ENCODE data around the gene SKP2.

Gene SKP2

DNA sequence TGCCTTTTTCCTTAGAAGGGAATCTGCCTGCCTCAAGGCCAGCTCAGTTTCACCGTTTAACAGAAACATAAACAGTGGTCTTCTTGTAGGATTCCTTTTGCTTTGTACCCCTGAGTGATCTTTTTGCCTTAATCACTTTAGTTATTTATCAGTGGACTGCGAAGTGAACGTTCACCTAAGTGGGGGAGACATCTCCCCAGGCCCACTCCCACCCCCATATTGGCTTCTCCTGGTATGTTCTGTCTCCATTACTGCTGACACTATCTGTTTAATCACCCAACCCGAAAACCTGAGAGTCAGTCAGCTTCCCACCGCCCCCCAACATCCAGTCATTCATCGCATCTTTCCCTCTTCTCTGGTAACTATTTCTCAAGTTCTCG, 1.4 kb downstream of the SKP2 start:
- Histone ChIP-seq H3K27me3 (no peaks in the 10 kb centered on the region), H3K9me3 (no peaks in the 10 kb centered on the region), H3K27ac (no peak overlapping the region), H3K4me3 (ENCODE audit: low read depth in 1 of 2, low read length in 1 of 2) (no peak overlapping the region), H3K4me1 (ENCODE audit: control insufficient read depth in 1 of 2, insufficient read depth in 1 of 2, low read depth in 1 of 2, low read length in 1 of 2) (peaks cover 26 to 32% of the 10 kb centered on the region in 2 experiments), H3K36me3 (no peaks in the 10 kb centered on the region)
- TF ChIP-seq, protein P1, sequence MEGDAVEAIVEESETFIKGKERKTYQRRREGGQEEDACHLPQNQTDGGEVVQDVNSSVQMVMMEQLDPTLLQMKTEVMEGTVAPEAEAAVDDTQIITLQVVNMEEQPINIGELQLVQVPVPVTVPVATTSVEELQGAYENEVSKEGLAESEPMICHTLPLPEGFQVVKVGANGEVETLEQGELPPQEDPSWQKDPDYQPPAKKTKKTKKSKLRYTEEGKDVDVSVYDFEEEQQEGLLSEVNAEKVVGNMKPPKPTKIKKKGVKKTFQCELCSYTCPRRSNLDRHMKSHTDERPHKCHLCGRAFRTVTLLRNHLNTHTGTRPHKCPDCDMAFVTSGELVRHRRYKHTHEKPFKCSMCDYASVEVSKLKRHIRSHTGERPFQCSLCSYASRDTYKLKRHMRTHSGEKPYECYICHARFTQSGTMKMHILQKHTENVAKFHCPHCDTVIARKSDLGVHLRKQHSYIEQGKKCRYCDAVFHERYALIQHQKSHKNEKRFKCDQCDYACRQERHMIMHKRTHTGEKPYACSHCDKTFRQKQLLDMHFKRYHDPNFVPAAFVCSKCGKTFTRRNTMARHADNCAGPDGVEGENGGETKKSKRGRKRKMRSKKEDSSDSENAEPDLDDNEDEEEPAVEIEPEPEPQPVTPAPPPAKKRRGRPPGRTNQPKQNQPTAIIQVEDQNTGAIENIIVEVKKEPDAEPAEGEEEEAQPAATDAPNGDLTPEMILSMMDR (IDR thresholded peaks at IDR 0.05) = no peak

DNA sequence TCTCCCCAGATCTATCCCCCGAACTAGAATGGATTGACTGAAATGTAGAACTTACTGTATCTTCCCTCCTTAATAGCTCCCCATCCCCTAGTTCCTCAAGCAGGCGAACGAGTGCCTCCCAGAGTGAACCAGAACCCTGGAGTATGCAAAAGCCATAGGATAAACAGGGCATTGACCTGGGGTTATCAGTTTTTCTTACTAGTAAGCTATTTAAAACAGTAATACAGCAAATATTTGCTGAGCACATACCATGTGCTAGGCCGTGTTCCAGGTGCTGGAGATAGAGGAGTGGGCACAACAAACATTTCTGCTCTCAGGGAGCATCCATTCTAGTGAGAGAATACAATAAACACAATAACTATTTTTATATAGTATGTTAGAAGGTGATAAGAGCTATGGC, 1.8 kb downstream of the SKP2 start:
- no peaks in the 10 kb centered on the region for H3K9me3 ChIP-seq
- no peaks in the 10 kb centered on the region for H3K36me3 ChIP-seq
- no peak overlapping the region for H3K27ac ChIP-seq
- peaks cover 26 to 32% of the 10 kb centered on the region in 2 experiments for H3K4me1 ChIP-seq (ENCODE audit: control insufficient read depth in 1 of 2, insufficient read depth in 1 of 2, low read depth in 1 of 2, low read length in 1 of 2)
- no peak overlapping the region for H3K4me3 ChIP-seq (ENCODE audit: low read depth in 1 of 2, low read length in 1 of 2)
- H3K27me3 ChIP-seq = no peaks in the 10 kb centered on the region
- TF ChIP-seq, protein P1 (IDR thresholded peaks at IDR 0.05) = no peak

DNA sequence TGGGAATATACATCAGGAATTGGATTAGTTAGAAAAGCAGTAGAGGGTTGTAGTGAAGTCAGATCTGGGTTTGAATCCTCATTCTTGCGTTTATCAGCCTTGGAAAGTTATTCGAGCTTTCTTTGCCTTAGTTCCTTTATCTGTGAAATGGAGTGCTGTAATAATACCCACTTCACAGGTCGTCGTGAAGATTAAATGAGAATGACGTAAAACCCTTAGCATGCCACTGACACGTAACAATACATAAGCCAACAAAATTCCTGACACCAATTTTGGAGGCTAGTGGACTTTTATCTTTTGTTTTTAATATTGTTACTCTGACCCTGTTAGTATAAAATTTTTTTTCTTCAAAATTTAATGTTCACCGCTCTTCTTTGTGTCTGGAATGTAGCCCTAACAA, 3.4 kb downstream of the SKP2 start:
- no peaks in the 10 kb centered on the region for H3K9me3 ChIP-seq
- no peaks in the 10 kb centered on the region for H3K27me3 ChIP-seq
- H3K36me3 ChIP-seq = peaks cover 4% of the 10 kb centered on the region
- TF ChIP-seq, protein P1 (IDR thresholded peaks at IDR 0.05) = no peak
- H3K27ac ChIP-seq = no peak overlapping the region
- no peak overlapping the region for H3K4me3 ChIP-seq (ENCODE audit: low read depth in 1 of 2, low read length in 1 of 2)
- H3K4me1 ChIP-seq (ENCODE audit: control insufficient read depth in 1 of 2, insufficient read depth in 1 of 2, low read depth in 1 of 2, low read length in 1 of 2) = peaks cover 24 to 32% of the 10 kb centered on the region in 2 experiments

DNA sequence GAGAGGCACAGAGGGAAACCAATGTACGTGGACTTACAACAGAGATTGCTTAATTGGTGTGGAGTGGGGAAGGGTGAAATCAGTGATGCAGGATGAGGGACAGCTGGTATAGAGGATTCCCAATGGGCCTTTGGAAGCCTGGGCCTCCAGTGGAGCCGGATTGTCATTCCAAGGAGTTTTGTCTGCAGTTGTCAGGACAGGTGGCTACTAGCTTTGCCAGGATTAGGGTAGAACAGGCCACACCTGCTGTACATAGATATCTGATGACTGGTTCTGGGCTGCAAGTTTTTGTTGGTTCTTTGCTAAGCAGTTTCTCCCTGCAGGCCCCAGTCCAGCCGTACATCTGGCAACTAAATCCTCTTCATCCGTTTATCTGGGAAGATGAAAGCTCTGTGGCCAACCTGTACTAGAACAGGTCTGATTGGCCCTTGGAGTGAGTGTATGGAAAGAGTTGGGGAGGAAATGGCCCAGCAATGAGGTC, 4.2 kb downstream of the SKP2 start:
- no peaks in the 10 kb centered on the region for H3K27me3 ChIP-seq
- H3K4me3 ChIP-seq (ENCODE audit: low read depth in 1 of 2, low read length in 1 of 2) = no peak overlapping the region
- H3K9me3 ChIP-seq = no peaks in the 10 kb centered on the region
- no peak overlapping the region for H3K27ac ChIP-seq
- H3K4me1 ChIP-seq (ENCODE audit: control insufficient read depth in 1 of 2, insufficient read depth in 1 of 2, low read depth in 1 of 2, low read length in 1 of 2) = peaks cover 15 to 23% of the 10 kb centered on the region in 2 experiments
- TF ChIP-seq, protein P1 (IDR thresholded peaks at IDR 0.05) = no peak
- H3K36me3 ChIP-seq = peaks cover 8% of the 10 kb centered on the region

DNA sequence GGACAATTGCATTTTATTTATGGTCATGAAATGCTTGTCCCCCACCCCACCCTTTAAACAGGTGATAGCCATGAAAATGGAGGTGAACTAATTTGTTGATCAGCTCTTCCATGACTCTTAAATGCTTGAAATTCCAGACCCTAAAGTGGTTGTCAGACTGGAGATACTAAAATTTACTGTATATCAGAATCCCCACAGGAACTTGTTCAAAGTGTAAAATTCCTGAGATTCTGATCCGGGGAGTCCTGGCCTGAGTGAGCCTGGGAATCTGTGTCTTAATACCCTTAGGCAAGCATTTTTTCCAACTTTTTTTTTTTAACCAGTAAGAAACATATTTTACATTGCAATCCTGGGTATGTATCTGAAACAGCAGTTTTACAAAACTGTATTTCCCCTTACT, 4.7 kb downstream of the SKP2 start:
- H3K4me1 ChIP-seq (ENCODE audit: control insufficient read depth in 1 of 2, insufficient read depth in 1 of 2, low read depth in 1 of 2, low read length in 1 of 2) = peaks cover 14 to 18% of the 10 kb centered on the region in 2 experiments
- H3K36me3 ChIP-seq = peaks cover 12% of the 10 kb centered on the region
- no peak overlapping the region for H3K4me3 ChIP-seq (ENCODE audit: low read depth in 1 of 2, low read length in 1 of 2)
- TF ChIP-seq, protein P1 (IDR thresholded peaks at IDR 0.05) = no peak
- H3K27me3 ChIP-seq = no peaks in the 10 kb centered on the region
- no peaks in the 10 kb centered on the region for H3K9me3 ChIP-seq
- no peak overlapping the region for H3K27ac ChIP-seq

DNA sequence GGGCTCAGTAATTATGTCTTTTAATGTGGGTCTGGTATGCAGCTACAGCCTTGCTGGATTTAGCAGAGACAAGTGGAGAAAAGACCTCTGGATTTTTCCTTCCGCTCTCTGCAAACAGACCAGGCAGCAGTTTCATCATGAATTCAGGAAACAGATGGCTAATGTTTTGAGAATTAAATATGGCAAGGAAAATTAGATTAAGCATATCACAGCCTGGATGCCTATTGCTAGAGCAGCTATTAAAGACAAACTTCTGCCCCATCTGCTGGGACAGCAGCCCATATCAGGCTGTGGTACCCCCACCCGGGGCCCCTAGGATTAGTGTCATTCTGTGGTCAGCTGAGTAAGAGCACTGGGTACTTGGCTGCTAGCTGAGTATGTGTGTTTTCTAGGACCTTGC, 6.2 kb downstream of the SKP2 start:
- TF ChIP-seq, protein P1 (IDR thresholded peaks at IDR 0.05) = no peak
- peaks cover 28% of the 10 kb centered on the region for H3K36me3 ChIP-seq
- no peaks in the 10 kb centered on the region for H3K27me3 ChIP-seq
- H3K4me3 ChIP-seq (ENCODE audit: low read depth in 1 of 2, low read length in 1 of 2) = no peak overlapping the region
- no peaks in the 10 kb centered on the region for H3K9me3 ChIP-seq
- H3K27ac ChIP-seq = no peak overlapping the region
- peaks cover 4 to 7% of the 10 kb centered on the region in 2 experiments for H3K4me1 ChIP-seq (ENCODE audit: control insufficient read depth in 1 of 2, insufficient read depth in 1 of 2, low read depth in 1 of 2, low read length in 1 of 2)
